Measurements from ENCODE around the gene TMEM130.

- TF ChIP-seq CTCF (conservative IDR thresholded peaks at IDR 0.05 in 1 of 2, IDR thresholded peaks at IDR 0.05 in 1 of 2; ENCODE audit: extremely low read depth in 1 of 2, insufficient read depth in 1 of 2, low read depth in 1 of 2, low read length in 2 of 2) (no peak), EZH2 (IDR thresholded peaks at IDR 0.05; ENCODE audit: borderline replicate concordance, low read length) (no peak)
Measured at GRCh38 chr7:98907570-98907969, 37.8 kb upstream of the TMEM130 start.

All from mammary epithelial cell (primary cell).